Stimulated activated CD4-positive, alpha-beta T cell treated with anti-CD3 and anti-CD28 coated beads, TNF-alpha, amount 100 ng/mL, for 24 hours (primary cell): ENCODE data around the gene PRR36.
"Not testable (repeated sequence)": the region's sequence is repeated elsewhere in the genome, so short reads cannot be mapped to it uniquely, and the experiment has no call there.

Source experiments
- DNase-seq, 3 experiments: peaks; one replicate each; pipeline ENCODE4 v3.0.0-alpha.2; 2020; ENCODE audit warnings: low read depth in 3 of 3

Gene PRR36

DNA sequence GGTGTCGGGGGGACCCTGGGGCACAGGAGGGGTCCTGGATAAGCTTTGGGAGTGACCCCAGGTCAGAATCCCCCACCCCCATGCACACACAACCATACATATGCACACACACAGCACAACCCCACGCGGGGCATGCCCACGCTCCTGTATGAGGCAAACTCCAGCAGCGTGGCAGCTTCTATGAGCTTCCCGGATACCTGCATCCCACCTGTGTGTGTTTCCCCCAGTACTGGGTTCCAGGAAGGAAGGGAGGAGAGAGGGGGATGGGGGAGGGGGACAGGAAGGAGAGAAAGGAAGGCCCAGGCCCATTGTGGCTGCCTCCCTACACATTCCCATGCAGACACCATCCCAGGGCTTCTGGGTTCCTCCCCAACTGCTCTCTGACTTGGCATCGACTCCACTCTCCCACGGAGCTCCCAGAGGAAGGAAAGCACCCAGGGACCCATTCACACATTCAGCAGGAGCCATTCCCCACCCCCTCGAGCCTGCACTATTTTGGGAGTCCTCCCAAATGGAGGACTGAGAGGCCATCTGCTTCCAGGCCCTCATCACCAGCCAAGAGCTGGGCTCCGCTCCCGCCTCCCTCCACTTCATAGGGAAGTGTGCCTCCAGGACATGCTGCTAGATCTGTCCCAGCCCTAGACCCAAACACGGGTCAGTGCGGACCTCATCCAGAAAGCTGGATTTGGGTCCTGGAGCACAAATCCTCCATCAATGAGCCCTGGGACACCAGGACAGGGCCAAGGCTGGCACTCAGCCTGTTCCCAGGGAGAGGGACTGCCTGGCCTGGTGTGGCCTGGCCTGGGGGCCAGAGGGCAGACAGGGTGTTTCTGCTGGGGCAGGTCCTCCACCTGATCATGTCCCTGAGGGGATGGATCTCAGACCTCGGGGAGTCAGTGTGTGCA, 13.2 kb downstream of the PRR36 start:
- no peak for DNase-seq

DNA sequence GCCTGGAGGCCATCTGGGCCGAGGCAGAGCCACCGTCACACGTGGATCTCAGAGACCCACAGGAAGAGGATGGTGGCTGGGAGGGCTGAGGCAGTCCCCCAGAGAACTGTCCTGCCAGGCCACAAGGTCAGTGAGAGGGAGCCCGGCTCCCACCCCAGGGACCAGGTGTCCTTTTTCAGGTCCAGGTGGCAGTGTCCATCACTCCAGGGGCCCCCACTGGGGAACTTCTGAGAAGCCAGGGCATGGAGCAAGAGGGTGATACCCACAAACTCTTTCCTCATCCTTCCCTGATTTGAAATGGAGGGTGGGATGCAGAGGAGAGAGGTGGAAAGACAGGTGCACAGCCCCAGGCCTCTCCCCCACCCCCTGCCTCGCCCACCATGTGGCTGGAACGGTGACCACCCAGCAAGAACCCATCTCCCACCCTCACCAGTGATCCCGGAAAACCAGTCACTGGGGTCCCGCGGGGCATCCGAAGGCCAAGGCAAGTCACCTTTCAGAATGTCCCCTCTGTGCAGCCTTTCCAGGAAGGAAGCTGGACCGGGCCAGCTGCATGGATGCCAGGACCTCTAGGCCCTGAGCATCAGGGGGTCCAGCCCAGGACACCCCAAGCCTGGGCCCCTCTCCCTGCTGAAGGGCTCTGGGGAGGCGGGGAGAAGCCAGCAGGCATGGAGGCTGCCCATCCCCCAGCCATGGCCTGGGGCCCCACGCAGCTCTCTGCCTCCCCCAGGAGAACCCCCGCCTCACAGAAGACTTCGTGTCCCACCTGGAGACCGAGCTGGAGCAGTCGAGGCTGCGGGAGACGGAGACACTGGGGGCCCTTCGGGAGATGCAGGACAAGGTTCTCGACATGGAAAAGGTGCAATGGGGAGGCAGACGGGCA, 14.1 kb downstream of the PRR36 start:
- no peak for DNase-seq

DNA sequence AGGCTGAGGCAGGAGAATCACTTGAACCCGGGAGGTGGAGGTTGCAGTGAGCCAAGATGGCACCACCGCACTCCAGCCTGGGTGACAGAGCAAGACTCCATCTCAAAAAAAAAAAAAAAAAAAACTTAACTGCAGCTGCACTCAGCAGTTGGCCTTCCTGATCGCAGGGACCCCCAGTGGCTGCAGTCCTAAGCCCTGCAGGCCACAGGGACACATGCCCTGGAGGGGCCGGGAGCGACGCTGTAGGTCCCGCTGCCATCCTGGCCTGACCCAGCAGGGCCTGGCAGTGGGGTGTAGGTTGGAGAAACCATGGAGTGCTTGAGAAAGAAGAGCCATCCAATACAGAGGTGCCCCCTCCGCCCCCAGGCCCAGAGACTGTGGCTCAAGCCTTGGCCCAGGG, 15.1 kb downstream of the PRR36 start:
- not testable (repeated sequence) for DNase-seq

DNA sequence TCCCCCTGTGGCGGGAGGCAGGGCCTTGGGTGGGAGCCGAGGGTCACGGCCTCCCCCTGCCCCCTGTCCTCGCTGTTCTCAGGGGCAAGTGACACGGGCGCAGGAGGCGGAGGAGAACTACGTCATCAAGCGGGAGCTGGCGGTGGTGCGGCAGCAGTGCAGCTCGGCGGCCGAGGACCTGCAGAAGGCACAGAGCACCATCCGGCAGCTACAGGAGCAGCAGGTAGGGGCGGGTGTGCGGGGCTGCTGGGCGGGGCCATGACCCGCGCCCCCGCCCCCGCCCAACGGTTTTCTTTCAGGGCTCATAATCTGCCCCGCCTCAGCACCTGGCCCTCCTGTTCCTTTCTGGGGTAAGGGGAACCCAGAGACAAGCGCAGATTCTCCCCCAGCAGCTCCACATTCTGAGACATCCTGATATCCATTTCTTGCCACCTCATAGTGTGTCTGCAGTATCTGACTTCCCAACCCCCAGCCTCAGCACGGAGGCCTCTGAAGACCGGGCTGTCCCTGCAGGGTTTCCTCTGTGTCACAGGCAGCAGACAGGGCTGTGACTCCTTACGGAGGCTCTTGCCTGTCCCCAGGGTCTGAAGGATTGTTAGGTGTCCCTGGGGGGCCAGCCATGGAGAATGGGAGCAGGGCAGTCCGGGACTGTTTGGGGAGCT, 15.9 kb downstream of the PRR36 start:
- DNase-seq = no peak

DNA sequence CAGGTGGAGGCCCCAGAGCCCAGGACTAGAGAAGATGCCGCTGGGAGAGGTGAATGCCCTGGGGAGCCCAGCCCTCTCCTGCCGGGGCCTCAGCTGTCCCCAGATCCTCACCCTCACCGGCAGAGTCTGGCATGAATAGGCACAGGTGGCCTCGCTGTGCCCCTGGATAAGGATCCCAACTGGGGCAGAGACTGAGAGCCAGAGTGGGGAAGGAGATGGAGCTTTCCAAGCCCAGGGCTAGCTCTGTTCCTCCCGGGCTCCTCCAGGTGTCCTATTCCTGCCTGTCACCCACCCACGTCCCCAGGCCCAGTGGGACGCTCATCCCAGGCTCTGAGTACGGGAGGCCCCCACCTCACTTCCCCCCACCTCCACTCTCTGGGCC, 16.5 kb downstream of the PRR36 start:
- no peak for DNase-seq

DNA sequence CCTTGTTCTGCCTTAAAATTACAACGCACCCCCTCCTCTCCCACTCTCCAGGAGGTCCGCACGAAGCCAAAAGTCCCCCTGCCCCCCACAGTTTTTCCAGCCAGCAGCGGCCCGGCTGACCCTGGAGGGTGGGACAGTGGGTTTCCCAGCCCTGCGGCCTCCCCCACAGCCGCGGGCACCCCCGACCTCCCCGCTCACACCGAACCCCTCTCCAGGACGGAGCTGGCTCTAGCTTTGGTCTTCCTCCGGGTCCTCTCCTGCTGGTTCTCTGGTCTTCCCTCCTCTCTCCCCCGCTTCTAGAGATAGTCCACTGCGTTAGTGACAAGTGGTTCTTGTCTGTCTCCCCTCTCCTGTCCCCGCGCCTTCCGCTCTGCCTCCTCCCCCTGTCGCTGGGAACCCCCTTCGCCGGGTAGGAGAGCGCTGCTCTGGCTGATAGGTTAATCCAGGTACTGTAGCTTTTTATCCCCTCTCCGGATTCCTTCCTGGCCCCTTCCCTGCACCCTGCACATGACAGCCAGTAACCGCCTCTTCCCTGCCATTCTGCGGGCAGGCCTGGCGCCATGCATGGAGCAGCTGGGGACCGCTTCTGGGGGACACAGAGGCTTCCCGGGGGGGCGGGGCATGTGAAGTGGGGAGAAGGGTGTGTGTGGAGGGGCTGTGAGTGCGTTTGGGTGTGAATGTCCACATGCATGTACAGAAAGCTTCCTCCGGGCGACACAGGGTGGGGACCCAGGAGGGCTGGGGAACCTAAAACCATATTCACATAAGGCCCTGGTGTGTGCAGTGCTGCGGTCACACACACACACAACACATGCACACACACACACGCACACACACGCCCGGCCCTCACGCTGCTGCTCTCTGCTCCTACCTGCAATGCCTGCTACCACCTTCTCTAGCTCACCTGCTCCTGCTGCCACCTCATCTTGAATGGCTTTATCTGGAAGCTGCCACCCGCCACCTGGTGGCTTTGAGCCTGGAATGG, 17.2 kb downstream of the PRR36 start:
- DNase-seq = no peak

DNA sequence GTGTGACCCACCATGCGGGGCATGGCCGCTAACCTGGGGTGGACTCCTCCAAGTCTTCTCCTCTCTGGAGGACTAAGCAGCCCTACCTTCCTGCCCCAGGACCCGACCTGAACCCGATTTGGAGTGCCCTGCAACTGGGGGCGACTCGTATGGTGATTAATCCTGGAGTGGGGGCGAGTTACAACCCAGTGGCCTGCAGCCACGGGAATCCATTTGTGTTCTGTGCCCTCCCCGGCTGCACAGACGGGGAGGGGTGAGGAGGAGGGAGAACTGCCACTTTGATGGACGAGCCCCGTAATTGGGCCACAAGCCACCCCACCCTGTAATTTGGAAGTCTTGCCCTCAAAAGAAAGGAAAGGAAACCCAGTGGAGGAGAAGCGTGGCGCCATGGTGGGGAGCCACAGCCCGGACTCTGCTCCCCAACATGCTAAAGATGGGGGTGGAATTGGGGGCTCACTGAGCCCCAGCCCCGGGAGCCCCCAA, 18.0 kb downstream of the PRR36 start:
- no peak for DNase-seq

DNA sequence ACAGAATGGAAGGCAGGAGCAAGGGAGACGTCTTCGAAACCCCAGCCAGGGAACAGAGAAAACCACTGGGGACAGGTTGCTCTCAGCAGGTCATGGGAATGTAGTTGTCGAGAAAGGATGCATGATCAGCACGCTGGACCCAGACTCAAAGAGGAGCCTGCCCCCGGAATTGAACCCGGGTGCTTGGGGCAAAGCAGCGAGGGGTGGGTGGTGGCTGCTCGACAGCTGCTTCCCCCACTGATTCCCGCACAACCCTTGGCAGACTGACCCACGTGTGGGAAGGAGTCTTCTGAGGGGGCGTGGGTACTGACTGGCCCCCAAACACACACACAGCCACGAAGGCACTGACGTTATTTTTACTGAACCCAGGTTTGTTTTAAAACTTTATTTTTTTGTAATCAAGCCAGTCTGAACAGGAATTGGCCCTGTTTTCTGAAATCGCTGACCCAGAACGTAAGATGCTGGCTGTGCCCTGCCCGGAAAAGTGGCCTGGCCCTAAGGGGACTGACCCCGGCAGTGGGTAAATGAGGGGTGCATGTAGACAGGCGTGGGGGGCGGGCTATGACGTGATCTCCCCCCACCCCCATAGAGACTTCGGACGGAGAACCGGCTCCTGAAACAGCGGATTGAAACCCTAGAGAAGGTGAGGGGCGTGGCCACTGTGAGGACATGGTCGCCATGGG, 18.6 kb downstream of the PRR36 start:
- no peak for DNase-seq

DNA sequence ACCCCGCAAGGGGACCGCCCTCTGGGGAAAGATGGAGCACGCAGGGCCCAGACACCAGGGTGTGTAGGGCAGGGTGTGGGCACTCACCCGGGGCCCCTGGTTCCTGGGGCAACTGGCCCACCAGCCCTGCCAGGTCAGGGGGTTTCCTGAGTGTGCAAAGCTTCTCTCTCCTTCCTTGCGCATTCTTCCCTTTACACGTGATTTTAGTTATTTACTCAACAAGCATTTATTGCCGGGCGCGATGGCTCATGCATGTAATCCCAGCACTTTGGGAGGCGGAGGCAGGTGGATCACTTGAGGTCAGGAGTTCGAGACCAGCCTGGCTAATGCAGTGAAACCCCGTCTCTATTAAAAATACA, 20.4 kb downstream of the PRR36 start:
- no peak for DNase-seq

DNA sequence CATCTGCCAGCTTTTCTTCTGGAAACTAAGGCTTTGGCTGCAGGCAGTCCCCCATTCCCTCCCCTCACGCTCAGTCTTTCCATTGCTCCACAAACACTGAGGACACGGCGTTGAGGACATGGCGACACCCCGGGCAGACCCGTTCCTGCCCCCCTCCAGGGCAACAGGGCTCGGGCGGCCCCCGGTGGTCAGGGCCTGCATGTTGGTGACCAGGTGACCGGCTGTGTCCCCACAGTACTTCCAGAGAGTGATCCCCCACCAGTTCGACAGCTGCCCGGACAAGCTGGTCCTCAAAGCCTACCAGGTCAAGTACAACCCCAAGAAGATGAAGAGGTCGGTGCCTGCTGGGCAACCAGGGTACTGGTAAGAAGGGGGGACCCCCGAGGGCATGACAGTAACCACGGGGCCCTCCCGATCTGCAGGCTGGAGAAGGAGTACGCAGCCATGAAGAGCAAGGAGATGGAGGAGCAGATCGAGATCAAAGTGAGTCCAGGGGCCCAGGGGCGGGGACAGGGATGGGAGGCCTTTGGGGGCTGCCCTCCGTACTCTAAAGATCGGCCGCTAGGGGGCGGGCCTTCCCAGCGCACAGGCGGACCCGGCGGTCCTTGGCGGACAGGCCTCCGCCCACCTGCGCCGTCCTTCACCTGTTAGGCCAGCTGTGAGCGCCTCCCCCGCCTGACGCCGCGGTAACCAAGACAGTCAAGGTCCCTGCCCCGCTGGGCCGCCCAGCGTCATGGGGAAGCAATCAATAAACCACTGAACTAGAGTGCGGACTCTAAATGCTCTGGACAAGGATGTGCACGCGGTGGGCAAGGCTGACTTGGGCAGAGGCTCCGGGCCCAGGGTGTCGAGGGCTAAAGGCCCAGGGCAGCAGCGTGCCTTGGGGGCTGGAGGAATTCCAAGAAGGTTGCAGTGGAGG, 21.1 kb downstream of the PRR36 start:
- peak; percentile 39 to 68 (median 41) for DNase-seq

DNA sequence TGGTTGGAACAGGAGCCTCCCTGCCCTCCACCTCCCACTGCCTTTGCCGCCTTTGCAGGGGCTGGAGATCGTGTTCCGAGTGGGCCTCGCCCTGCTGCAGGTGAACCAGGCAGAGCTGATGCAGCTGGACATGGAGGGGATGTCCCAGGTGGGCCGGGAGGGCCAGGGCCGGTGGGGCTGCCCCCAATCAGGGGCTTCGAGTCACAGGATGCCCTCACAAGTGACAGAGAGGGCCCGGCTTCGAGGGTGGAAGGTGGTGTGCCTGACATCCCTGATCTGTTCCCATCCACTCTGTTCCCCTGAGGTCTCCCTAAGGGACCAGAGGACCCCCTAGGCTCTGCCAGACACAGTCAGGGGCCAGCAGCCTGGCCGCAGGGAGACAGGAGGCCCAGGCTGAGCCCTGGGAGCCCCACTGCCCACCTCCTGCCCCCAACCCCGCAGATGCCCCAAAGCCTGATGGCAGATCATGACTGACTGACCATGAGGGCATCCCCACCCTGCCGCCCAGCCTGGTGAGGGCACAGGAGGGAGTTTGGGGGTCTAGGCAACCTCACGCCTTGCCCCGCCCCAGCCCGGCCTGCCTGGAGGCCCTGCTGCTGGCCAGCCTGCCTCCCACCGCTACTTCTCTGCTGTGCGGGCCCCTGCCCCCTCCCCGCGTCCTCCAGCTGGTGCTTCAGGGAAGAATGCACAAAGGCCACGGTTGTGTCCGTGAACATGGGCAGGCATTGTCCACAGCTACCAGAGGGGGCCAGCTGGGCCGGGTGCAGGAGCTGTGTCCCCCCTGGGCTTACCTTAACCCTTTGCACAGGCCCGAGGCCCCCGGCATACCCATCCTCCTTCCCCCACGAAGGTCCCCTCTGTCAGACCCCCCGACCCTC, 22.3 kb downstream of the PRR36 start:
- no peak for DNase-seq

DNA sequence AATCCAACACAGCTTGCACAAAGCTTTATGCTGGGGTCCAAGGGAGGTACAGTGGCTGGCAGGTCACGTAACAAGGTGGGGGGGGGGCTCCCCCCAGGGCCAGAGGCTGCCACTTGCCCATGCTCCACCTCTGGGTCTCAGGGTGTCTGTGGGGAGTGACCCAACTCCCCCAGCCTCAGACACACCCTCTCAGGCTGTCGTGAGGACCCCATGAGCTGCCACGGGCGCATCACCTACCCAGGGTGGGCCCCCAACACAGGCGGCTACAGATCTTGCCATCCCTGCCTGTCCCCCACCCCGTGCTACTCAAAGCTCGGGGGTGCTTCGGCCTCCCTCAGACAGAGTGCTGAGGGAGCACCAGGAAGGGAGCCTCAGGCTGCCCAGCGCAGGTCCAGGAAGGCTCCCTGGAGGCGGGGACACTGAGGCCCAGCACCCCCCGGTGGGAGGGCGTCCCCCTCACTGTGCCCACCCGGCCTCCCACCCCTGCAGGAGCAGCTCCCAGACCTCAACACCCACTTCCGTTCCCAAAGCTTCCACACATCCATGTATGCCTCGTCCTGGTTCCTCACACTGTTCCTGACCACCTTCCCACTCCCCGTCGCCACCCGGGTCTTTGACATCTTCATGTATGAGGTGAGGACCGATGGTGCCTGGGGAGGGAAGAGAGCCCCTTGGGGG, 23.1 kb downstream of the PRR36 start:
- no peak for DNase-seq

DNA sequence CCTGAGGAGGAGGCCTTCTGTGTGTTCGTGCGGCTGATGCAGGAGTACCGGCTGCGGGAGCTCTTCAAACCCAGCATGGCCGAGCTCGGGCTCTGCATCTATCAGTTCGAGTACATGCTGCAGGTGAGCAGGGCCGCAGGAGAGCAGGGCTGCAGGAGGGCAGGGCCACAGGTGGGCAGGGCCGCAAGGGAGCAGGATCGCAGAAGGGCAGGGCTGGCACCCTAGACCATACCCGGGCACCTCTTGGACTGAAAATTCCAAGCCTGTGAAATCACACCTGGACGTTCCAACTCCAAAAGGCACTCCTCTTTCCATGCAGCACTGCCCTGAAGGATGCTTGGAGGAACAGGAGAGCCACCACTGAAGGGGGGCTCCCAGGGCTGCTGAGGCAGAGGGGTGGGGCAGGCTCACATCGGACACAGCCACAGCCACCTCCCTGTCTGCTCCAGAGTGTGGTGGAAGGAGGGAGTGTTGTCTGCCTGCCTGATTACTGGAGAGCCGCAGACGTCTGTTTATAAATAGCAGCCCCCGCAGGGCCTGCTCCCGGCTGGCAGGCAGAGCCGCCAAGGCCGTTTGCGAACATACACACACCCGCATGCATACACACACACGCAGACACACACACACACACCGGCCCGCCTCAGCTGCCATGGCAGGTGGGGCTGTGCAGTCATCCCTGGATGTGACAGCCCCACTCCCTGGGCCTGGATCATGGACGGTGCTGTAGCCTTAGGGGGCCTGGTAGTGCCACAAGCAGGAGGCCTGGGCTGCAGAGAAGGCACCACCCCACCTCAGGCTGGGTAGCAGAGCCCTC, 24.0 kb downstream of the PRR36 start:
- no peak for DNase-seq

DNA sequence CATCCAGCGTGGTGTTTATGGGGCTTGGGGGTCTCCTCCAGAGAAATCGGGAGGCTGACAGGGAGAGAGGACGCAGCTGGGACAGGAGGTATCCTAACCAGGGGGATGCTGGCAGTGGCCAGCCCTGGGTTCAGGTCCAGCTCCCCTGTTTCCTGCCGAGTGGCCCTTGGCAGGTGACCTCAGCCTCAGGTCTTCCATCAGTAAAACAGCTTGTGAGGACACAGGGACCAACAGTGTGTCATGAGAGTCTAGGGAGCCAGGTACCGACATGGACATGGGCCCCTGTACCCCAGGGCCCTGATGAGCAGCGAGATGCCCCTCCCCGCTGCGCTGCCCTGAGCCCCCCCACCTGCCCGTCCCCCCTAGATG, 24.6 kb downstream of the PRR36 start:
- no peak for DNase-seq

DNA sequence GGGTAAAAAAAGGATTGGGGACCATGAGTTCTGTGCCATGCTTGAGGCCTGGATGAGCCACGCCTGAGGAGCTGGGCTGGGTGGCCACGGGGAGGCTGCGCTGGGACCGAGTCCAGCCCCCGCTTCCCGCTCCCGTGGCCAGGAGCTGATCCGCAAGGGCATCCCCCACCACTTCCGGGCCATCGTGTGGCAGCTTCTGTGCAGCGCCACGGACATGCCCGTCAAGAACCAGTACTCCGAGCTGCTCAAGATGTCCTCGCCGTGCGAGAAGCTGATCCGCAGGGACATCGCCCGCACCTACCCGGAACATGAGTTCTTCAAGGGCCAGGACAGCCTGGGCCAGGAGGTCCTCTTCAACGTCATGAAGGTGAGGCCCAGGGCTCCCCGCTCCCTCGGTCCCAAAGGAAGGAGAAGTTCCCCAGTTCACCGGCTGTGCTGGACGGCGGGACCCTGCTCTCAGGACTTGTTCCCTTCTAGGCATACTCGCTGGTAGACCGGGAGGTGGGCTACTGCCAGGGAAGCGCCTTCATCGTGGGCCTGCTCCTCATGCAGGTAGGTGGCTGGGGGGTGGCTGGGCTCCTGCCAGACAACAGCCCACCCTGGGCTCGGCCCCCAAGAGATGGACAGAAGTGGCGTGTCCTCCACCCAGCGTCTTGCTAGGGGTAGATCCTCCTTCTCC, 25.3 kb downstream of the PRR36 start:
- no peak for DNase-seq

DNA sequence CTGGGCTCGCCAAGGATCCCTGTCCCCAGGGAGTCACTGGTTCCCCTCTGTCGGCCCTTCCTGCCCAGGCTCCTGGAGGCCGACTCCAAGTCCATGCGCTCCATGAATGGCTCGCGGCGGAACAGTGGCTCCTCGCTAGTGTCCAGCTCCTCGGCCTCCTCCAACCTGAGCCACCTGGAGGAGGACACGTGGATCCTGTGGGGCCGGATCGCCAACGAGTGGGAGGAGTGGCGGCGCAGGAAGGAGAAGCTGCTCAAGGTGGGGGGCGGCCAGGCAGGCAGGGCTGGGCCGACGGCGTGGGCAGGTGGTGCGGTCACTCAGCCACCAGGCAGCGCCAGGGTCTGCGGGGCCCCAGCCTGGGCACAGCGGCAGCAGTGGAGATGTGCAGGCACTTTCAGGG, 26.5 kb downstream of the PRR36 start:
- DNase-seq = no peak
